Measurements from ENCODE around the gene CDH13.

- no peak for TF ChIP-seq CTCF (IDR thresholded peaks at IDR 0.05)
- no peak for TF ChIP-seq POLR2A (IDR thresholded peaks at IDR 0.05)
Observed at GRCh38 chr16:83768986-83769385, 1142.2 kb downstream of the CDH13 start.

Data from body of pancreas (tissue), 4 donors.